Left lobe of liver (tissue), 2 donors: ENCODE data around the gene CCDC32. TPM values are rescaled to one million over a fixed set of nuclear protein-coding genes. Genes with fewer than 3 reads are reported as not detected.
A peak's percentile ranks its signal among the peaks of the same experiment; 100 is the strongest.

Experiments used
- ATAC-seq: fragments of 200-7000 bp; cut with Tn5 transposase; one replicate; pipeline ENCODE4 v1.9.1; 2020; ENCODE audit warnings: mild to moderate bottlenecking, moderate library complexity
- DNase-seq: peaks from one replicate; pipeline ENCODE4 v3.0.0-alpha.2; 2020; ENCODE audit warnings: low spot score
- total RNA-seq: library from RNA; stranded (reverse); gene quantifications from one replicate; pipeline ENCODE4 v1.2.1, GENCODE V29; 2021
- donor health status: DM: no; HTN: no; CAD: no; lungs with moderate emphysema.
- donor health status: DM: no; HTN: yes; CAD: no.

CCDC32 gene
- total RNA-seq, 1 donor from 2014 or later: 6.5 TPM

- ATAC-seq (peak; percentile 81), DNase-seq (peak; percentile 94)
These were observed 4.5 kb upstream of the CCDC32 start, which contains the start of gene RPUSD2 for GRCh38 chr15:40569129-40569953. Gene RPUSD2, plus strand, starts transcription at chr15:40569299. Its CDS starts 39 bp downstream, at chr15:40569338.

GRCh38 chr15:40567111-40567510, 2.3 kb upstream of the CCDC32 start:
- ATAC-seq (peak; percentile 12), DNase-seq (no peak)

DNA sequence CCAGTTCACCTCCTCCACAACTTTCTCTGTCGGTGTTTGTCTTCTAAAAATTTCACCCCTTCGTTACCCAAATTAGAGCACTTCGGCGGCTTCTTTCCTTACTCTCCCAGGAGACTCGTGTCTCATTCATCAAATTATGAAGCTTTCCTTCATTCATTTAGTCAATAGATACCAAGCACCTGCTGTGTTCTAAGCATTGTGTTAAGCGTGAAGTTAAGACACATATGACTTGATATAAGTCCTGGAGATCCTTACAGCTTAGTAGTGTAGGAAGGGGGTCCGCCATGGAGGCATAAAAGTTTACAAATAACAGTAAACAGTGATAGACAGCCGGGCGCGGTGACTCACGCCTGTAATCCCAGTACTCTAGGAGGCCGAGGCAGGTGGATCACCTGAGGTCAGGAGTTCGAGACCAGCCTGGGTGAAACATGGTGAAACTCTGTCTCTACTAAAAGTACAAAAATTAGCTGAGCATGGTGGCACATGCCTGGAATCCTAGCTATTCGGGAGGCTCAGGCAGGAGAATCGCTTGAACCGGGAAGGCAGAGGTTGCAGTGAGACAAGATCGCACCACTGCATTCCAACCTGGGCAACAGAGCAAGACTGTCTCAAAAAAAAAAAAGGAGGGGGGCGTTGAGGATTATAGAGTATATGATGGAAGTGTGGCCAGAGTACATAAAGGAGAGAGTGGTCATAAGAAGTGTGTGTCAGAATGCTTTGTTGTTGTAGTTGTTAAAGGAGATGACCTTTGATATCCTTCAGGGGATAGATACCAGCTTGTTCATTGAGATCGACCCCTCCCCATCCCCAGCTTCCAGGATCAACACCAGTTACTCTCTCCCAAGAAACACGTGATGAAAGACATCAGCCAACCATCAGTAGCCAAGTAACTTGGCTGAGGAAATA, 744 bp upstream of the CCDC32 start:
- DNase-seq (no peak), ATAC-seq (no peak)

- DNase-seq (no peak), ATAC-seq (no peak)
These were observed 1.4 kb downstream of the CCDC32 start for GRCh38 chr15:40563426-40563825.

DNA sequence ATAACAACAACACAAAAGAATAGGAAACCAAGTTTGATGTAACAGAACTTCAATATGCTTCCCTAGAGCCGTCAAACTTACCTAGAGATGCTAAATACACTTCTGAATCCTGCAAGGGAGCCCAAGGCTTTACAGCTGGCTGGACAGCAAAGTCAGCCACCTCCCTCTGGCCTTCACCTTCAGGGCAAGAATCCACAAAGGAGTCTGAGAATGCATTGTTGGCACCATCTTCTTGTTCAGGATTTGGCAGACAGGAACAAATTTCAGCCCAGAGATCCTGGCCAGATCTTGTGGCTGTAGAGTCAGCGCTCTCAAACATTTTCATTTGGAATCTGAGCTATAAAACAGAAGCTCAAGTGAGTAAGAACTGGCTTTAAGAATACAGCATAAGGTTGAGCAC, 2.2 kb downstream of the CCDC32 start:
- ATAC-seq: no peak
- no peak for DNase-seq

DNA sequence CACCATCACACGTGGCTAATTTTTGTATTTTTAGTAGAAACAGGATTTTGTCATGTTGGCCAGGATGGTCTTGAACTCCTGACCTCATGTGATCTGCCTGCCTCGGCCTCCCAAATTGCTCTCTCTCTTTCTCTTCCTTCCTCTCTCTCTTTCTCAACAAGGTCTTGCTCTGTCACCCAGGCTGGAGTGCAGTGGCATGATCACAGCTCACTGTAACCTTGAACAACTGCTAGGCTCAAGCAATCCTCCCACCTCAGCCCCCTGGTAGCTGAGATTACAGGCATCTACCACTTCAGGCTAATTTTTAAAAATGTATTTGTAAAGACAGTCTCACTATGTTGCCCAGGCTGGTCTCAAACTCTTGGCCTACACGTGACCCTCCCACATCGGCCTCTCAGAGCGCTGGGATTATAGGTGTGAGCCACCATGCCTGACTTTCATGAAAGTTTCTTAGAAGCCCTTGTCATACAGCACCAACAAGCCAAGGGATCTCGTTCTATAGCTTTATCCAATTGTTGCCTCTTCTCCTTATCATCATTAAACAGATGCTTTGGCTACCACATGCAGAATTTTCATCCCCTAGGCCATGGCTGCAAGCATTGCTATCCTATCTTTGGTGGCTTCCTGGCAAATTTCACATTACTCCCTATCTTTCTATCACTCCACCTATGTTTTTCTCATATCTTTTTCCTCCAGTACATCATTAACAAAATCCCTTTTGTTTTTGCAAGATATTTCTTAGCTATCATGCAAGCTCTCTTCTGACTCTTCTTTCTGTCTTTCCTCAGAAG, 5.7 kb downstream of the CCDC32 start:
- ATAC-seq (no peak), DNase-seq (no peak)

GRCh38 chr15:40555876-40556275, 9.0 kb downstream of the CCDC32 start:
- DNase-seq: no peak
- no peak for ATAC-seq

GRCh38 chr15:40554161-40554525, 10.7 kb downstream of the CCDC32 start:
- no peak for DNase-seq
- no peak for ATAC-seq

DNA sequence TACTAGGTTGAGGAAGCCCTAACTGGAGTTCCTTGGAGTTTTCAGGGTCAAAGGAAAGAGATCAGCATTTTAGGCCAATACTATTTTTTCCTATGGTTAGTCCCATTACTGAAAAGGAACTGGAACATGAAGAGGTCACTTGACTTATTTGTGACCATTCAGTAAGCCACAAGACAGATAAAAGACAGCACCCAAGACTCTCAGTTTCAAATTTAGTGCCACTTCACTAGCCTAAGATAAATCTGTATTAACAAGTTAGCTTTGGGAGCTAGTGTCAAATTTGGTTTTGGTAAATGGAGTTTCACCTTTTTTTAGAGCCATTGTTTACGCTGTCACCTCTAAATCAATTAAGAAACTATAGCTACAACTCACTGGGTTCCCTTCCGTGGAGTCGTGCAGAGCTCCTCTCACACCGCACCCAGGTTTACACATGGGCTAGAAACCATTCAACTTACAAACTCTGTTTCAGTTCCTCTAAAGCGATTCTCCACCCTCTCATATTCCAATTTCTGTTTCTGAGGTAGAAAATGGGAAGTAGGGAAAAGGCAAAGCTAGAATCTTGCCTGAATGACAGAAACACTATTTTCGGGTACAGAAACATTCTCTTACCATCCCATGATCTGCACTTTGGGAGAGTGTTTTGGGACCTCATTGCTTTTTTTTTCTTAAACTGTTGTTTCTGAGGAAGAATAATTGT, 14.4 kb downstream of the CCDC32 start:
- DNase-seq: no peak
- no peak for ATAC-seq

GRCh38 chr15:40549894-40550293, 14.9 kb downstream of the CCDC32 start:
- DNase-seq (peak; percentile 98), ATAC-seq (peak; percentile 95)

- DNase-seq (no peak), ATAC-seq (no peak)
These were observed 16.2 kb downstream of the CCDC32 start for GRCh38 chr15:40548610-40549009.

DNA sequence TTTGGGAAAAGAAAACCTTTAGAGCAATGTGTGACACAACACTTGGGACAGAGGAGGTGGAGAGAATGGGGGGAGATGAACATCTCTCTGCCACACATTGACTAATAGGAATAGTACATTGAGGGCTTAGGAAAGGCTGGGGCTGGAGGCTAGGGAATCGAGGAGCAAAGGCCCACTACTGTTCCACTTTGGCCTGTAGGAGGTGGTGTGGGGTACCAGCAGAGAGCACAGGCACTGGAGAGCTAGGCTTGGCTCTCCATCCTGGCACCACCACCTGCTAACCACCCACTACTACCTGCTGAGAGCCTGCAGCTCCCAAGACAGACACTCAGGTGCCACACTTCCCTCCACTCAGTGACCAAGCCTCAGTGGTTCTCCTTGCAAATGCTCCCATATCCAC, 19.4 kb downstream of the CCDC32 start:
- ATAC-seq (no peak), DNase-seq (no peak)

- no peak for ATAC-seq
These were observed 21.1 kb downstream of the CCDC32 start for GRCh38 chr15:40543631-40544294.

GRCh38 chr15:40543082-40543481, 21.8 kb downstream of the CCDC32 start:
- DNase-seq: no peak
- ATAC-seq: no peak

More at GRCh38 chr15:40543631-40544294, 21.1 kb downstream of the CCDC32 start:
- DNase-seq: no peak

DNA sequence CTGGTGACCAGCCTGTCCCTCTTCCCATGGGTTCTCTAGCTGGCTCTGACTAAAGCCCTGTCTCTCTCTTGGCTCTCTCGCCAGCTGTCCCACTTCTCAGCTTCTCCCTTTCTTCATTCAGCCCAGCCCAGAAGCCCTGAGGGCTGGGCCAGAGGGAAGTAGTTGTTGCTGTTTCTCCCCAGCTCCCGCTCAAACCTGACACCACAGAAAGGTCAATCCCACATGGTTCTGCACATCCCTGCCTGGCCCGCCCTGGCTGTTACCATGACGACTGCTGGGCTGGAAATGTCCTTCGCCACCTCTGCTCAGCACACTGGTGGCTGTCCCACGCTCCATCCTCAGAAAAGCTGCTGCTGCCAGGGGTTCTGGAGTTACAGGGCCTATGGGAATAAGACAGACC, 25.9 kb downstream of the CCDC32 start:
- ATAC-seq (no peak), DNase-seq (no peak)

GRCh38 chr15:40536501-40536900, 28.3 kb downstream of the CCDC32 start:
- DNase-seq (no peak), ATAC-seq (no peak)

DNA sequence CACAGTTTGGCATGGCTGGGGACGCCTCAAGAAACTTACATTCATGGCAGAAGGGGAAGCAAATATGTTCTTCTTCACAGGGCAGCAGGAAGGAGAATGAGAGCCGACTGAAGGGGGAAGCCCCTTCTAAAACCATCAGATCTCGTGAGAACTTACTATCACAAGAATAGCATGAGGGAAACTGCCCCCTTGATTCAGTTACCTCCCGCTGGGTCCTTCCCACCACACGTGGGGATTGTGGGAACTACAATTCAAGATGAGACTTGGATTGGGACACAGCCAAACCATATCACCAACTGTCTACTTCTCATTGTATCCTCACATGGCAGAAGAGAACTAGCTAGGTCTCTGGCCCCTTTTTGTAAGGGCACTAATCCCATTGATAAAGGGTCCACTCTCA, 30.5 kb downstream of the CCDC32 start:
- DNase-seq (no peak), ATAC-seq (no peak)

DNA sequence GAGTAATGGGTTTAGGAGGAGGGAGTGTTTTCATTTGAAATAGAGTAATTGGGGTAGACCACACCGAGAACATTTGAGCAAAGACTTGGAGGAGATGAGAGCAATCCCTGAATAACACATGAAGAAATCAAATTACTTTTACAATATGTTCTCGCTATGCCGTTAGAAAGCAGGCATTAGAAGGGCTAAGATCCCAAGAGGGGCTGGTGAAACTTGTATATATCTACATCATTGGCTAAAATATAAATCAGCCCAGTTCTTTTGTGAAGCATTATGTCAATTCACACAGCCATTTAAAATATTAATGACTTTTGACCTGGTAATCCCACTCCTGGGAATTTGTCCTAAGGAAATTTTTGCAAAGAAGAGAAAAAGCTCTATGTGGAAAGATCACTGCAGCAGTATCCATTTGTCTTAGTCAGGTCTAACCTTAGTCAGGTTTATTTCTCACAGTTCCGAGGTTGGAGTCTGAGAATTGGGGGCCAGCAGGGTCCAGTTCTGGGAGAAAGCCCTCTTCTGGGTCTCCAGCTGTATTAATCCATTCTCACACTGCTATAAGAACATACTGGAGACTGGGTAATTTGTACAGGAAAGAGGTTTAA, 31.0 kb downstream of the CCDC32 start:
- no peak for DNase-seq
- no peak for ATAC-seq

- DNase-seq (no peak), ATAC-seq (no peak)
These were observed 36.0 kb downstream of the CCDC32 start for GRCh38 chr15:40528801-40529200.
